GM18873 (cell line): Measurements from ENCODE around the gene NPIPA2.
"Not testable (repeated sequence)": the region's sequence is repeated elsewhere in the genome, so short reads cannot be mapped to it uniquely, and the experiment has no call there.

Source experiments
- ATAC-seq: cut with Tn5 transposase; IDR thresholded peaks from one replicate; pipeline ENCODE4 v1.9.1; 2021; ENCODE audit warnings: mild to moderate bottlenecking, moderate library complexity, moderate number of reproducible peaks; ENCODE audit not compliant: unreplicated experiment, low FRiP score

NPIPA2 gene

GRCh38 chr16:14813890-14814289, 71.6 kb downstream of the NPIPA2 start:
- ATAC-seq: not testable (repeated sequence)
